ENCODE measurements around the gene RAET1G.

Gene RAET1G

DNA sequence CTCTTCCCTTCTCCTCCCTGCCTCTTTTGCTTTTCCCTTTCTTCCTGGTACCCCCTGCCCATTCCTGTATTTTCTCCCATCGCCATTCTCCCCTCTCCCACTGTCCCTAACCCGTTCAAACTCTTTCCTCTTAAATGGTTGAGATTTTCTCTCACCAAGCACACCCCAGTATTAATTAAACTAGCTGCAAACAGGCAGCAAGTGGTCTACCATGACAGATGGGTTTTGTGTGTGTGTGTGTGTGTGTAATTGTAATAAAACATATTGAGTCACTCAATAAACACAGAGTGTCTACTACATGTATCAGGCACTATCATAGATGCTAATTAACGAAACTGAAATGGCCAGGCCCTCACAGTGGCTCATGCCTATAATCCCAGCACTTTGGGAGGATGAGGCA, 31.7 kb downstream of the RAET1G start:
- no peak for DNase-seq

DNA sequence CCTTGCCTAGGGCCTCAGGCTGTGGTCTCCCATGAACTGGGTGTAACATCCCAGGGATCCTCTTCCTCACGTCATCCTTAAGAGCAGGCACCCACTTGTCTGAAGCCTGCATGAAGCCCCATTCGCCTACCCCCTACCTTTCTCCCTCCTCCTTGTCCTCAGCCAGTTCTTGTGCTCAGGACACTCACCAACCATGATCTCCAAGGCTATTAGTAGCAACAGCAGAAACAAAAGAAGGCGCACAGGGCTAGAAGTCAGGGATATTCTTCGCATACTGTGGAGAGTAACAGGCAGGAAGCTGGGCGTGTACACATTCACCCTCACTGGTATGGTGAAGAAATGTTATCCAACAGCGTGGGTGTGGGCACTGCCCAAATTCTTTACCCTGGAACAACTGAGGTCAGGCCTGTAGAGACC, 32.3 kb downstream of the RAET1G start:
- DNase-seq: no peak

DNA sequence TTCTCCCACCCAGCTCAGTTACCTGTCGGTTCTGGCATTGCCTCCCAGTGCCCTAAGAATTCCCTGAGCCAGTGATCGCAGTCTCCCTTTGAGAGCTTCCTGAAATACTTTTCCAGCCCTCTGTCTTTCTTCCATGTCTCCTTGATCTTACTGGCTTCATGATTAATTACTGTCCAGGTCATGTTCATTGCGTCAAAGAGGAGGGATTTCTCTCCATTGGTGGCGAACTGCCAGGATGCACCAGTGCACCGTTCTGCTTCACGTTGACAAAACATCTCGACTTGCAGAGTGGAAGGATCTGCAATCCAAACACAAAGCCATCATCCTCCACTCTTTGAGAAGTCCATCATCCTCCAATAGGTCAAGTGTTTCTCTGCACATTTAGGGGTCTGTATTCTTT, 33.6 kb downstream of the RAET1G start:
- DNase-seq: no peak

DNA sequence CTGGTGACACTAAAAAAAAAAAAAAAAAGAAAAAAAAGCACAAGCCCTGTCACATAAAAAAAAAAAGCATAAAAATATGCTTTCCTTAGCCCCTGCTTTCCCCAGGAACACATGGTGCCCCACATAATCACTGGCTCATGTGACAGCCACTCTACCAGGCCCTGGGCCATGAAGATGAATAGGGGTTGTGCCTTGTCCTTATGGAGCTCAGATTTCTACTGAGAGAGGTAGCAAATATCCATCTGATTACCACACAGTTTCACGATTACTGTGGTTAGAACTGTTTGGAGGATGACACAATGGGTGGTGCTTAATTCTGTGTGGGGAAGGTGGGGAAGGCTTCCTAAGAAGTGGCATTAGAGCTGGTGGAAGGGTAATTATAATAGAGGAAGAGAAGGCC, 34.3 kb downstream of the RAET1G start:
- DNase-seq: no peak

DNA sequence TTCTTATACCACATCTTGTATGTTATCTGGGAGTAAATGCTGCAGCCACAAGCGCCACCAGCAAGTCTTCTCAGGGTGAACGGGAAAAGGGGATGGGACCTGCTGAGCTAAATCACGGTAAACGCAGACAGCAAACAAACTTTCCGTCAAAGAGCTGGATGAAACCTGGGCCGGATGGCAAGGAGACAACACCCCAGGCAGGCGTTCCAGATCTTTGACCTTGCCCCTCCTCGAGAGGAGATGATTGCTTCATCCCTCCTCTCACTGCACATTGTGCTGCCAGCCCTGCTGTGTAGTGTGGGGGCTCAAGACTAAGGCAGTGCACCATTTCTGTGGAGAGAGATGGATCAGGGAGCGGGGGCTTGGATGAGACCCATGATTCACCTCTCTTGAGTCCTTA, 34.8 kb downstream of the RAET1G start:
- no peak for DNase-seq

DNA sequence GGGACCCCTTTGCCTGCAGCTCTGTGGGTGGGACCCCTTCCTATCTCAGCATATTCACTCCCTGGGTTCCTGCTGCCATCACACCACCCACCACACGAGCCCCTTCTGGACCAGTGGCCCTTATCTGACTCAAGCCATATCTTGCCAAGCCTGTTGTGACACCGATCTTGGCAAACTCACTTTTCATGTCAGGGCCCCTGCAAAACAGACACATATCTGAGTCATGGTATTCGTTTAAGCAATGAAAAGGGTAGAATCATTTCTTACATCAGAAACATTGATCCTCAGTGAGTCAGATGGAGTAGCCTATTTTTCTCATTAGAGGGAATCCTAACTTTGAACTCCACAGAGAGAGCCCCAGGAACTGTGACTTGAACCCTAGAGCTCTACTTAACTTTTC, 35.6 kb downstream of the RAET1G start:
- no peak for DNase-seq

DNA sequence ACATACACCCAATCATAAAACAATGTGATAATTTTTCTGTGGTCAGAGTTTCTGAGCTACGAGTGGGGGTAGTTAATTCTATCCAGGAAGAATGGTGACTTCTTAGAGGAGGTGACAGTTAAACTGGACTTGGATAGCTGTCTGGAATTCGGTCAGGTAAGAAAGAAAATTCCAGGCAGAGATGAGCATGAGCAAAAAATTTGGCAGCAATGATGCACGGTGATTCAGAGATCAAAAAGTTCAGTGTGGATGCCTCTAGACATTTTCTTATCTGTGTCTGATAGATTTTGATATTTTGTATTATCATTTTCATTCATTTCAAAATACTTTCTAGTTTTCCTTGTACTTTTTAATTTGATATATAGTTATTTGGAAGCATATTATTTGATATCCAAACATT, 37.0 kb downstream of the RAET1G start:
- no peak for DNase-seq

DNA sequence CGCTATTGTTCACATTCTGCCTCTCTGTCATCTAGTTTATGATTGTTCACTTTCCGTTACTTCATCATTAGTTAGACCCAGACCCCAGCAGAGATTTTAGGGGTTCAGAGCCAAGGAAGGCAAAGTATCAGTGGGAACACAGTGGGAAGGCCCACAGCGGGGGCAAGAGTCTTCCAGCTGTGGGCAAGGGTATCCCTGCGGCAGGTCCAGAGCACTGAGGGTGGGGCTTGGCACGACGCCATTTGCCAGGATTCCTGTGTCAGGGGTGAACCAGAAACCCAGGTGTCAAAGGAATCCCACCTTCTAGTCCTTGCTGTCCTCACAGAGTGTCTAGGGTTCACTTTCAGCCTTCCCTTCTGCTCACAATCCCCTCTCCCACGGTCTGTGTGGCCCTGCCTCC, 38.3 kb downstream of the RAET1G start:
- DNase-seq: no peak

DNA sequence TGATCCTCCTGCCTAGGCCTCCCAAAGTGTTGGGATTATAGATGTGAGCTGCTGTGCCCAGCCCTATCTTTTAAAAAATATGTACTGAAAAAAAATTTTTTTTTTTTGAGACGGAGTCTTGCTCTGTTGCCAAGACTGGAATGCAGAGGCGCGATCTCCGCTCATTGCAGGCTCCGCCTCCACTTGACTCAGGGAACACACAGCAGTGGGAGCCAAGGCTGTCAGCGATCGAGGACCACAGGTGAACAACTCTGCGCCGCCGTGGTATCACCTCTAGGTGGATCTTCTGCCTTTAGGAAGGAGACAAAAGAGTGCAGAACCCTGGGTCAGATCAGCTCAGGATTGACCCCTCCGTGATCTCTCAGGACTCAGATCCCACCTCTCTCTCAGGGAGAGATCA, 38.7 kb downstream of the RAET1G start:
- DNase-seq: no peak

DNA sequence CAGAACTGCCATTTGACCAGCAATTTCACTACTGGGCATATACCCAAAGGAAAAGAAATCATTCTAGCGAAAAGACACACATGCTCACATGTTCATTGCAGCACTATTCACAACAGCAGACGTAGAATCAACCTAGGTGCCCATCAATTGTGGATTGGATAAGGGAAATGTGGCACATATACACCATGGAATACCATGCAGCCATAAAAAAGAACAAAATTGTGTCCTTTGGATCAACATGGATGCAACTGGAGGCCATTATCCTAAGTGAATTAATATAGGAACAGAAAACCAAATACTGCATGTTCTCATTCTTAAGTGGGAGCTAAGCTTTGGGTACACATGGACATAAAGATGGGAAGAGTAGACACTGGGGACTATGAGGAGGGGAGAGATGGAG, 41.1 kb downstream of the RAET1G start:
- DNase-seq: no peak

DNA sequence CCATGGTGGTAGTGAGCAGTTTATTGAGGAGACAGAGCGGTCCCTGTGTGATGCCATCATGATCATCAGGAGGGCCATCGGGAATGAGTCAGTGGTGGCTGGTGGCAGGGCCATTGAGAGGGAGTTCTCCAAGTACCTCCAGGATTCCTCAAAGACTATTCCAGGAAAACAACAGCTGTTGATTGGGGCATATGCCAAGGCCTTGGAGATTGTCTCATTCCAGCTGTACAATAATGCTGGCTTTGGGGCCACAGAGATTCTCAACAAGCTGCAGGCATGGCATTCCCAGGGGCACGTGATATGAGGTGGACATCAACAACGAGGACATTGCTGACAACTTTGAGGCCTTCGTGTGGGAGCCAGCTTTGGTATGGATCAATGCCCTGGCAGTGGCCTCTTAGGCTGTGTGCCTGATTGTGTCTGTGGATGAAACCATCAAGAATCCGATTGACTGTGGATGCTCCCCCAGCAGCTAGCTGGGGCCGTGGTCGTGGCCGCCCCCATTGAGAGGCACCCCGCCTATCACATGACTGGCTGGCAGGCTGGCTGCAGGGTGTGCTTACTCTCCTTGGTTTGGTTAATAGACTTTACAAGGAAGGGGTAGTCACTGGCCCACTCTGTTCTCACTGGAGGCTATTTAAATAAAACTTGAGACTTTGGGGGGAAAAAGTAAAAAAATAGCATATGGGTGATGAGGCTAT, 41.7 kb downstream of the RAET1G start:
- DNase-seq: no peak

DNA sequence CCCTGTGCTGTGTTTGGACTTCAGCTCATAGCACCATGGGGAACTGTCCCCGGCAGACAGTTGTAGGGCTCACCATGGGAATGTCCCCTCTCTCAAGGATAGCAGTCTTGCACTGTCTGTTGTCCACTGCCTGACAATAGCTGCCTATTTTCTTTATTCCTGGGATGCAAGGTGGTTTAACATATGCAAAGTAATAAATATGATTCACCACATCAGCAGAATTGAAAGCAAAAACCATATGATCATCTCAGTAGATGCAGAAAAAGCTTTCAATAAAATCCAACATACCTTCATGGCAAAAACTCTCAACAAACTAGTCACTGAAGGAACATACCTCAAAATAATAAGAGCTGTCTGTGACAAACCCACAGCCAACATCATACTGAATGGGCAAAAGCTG, 45.3 kb downstream of the RAET1G start:
- DNase-seq: no peak

DNA sequence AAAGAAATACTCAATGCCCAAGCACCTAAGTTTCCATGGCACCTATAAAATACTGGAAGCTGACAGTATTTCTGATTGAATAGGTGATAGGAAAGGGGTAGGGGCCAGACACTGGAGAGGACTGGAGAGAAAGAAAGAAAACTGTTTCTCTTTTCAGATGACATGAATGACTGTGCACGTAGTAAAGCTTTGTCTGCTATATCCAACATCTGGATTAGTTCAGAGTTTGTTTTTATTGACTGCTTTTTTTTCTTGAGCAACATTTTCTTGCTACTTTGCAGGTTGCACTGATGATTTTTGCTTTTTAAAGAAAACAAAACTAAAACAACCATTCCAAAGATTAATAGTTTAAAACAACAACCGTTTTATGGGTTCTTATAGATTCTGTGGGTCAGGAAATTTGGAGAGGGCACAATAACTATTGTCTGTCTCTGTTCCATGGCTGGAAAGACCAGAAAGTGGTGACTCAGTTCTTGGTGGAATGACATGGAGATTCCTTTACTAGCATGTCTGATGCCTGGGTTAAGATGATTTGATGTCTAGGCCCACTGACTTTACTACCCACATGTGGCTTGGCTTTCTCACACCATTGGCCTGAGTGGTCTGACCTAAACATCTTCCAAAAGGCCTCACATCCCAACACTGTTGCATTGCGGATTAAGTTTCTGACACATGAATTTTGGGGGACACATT, 46.5 kb downstream of the RAET1G start:
- no peak for DNase-seq

DNA sequence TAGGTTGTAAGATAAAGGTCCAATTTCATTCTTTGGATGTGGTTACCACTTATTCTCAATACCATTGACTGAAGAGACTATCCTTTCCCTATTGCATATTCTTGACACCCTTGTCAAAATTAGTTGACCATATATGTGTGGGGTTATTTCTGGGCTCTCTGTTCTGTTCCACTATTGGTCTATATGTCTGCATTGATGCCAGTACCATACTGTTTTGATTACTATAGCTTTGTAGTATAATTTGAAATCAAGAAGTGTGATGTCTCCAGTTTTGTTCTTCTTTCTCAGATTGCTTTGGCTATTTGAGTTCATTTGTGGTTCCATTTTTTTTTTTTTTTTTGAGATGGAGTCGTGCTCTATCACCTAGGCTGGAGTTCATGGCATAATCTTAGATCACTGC, 50.7 kb downstream of the RAET1G start:
- no peak for DNase-seq

DNA sequence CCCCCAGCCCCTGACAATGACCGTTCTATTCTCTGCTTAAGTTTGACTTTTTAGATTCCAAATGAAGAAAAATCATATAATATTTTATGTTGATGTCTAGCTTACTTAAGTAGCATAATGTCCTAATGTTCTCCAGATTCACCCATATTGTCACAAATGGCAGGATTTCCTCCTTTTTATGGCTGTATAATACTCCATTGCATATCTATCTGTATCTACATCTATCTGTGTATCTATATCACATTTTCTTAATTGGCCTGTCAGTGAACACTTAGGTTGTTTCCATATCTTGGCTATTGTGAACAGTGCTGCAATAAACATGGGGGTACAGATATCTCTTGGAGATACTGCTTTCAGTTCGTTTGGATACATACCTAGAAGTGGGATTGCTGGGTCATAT, 51.7 kb downstream of the RAET1G start:
- no peak for DNase-seq

DNA sequence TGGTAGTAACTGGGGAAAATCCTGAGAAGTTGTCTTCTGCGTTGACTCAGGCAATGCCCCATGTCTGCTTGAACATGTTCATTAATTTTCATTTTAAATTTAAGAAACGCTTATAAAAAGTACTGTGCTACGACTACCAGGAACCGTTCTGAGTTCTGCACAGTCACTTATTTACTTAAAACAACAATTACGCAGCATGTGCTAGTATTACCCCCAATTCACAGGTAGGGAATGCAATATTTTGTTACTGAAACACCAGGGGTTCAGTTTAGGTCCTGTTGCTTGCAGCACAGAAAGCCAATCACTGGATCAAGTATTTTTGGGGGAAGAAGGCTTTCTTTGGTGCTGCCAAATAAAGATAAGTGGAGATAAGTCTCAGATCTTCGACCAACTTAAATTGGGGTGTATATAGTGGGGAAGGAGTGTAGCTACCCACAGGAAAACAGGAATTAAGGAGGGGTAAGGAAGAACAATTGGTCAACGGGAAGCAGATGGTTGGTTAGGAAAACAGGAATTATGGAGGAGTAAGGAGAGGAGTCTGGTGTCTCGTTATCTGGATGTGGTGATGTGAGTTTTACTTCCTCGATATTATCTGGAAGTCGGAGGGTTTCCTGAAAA, 53.5 kb downstream of the RAET1G start:
- no peak for DNase-seq

DNA sequence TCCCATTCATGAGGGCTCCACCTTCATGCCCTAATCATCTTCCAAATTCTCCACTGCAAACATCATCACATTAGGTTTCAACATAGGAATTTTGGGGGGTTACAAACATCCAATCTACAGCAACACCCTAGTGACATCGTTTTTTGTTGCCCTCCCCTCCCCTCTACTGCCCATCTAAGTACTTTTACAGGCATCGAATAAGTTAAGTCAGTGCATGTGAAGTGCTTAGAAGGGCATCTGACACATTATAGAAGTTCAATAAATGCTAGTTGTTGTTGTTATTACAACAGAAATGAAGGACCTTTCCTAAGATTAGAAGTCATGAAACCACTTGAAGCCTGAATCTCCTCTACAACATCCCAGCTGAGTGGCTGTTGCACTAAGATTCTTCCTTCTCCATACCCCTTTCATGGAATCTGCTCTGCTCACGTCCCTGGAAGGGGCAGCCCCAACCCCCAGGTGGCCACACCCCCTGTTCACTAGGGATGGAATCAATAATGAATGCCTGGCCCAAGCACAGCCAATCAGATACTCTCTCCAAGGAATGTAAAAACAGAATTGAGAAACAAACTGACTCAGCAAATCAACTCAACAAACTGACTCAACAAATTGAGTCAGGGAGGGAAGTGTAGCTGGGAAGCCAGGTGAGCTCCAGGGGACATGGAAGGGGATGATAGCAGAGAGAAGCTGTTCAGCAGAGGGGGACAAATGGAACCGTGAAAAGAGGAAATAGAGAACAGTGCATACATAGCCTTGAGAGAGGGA, 54.9 kb downstream of the RAET1G start:
- no peak for DNase-seq

Measured in activated CD4-positive, alpha-beta T cell treated with anti-CD3 and anti-CD28 coated beads, Interleukin-2, amount 50 U/mL, for 4 hours (primary cell).